HUES6 (cell line): ENCODE measurements around the gene PLPP7.
"Not testable (repeated sequence)": the region's sequence is repeated elsewhere in the genome, so short reads cannot be mapped to it uniquely, and the experiment has no call there.

Experiments used
- H3K27ac ChIP-seq: 2 replicates; pipeline ENCODE4 v1.7.0; 2013; ENCODE audit warnings: low read depth, mild to moderate bottlenecking, low read length, inconsistent platforms
- H3K27me3 ChIP-seq: 2 replicates; pipeline ENCODE4 v1.6.1; 2013; ENCODE audit warnings: low read length; ENCODE audit not compliant: control insufficient read depth, insufficient read depth
- H3K36me3 ChIP-seq: 2 replicates; pipeline ENCODE4 v1.6.1; 2013; ENCODE audit warnings: low read length; ENCODE audit not compliant: control insufficient read depth, insufficient read depth
- H3K4me1 ChIP-seq: 2 replicates; pipeline ENCODE4 v1.6.1; 2013; ENCODE audit warnings: low read length; ENCODE audit not compliant: control insufficient read depth, insufficient read depth
- H3K4me3 ChIP-seq: 2 replicates; pipeline ENCODE4 v1.5.1; 2013; ENCODE audit warnings: low read depth, low read length
- H3K9ac ChIP-seq: one replicate; pipeline ENCODE4 v1.6.1; 2013; ENCODE audit warnings: mild to moderate bottlenecking, low read length
- H3K9me3 ChIP-seq: 2 replicates; pipeline ENCODE4 v1.6.1; 2013; ENCODE audit warnings: low read depth, low read length; ENCODE audit not compliant: control insufficient read depth, insufficient read depth

PLPP7 gene

GRCh38 chr9:131320031-131320685 lies 30.6 kb downstream of the PLPP7 start:
- no peaks in the 10 kb centered on the region for H3K4me1 ChIP-seq
- no peaks in the 10 kb centered on the region for H3K27me3 ChIP-seq
- H3K36me3 ChIP-seq = no peaks in the 10 kb centered on the region
- no peak overlapping the region for H3K27ac ChIP-seq
- no peak overlapping the region for H3K9ac ChIP-seq
- no peaks in the 10 kb centered on the region for H3K9me3 ChIP-seq
- no peak overlapping the region for H3K4me3 ChIP-seq

- Histone ChIP-seq H3K4me3 (no peak overlapping the region), H3K9ac (no peak overlapping the region), H3K27me3 (no peaks in the 10 kb centered on the region), H3K36me3 (no peaks in the 10 kb centered on the region), H3K27ac (no peak overlapping the region), H3K4me1 (no peaks in the 10 kb centered on the region), H3K9me3 (no peaks in the 10 kb centered on the region)
Measured at GRCh38 chr9:131323629-131324028, 34.1 kb downstream of the PLPP7 start.

GRCh38 chr9:131324736-131325679 lies 35.5 kb downstream of the PLPP7 start:
- no peak overlapping the region for H3K4me3 ChIP-seq
- H3K9ac ChIP-seq = no peak overlapping the region

GRCh38 chr9:131329241-131329641 lies 39.7 kb downstream of the PLPP7 start:
- Histone ChIP-seq H3K36me3 (no peaks in the 10 kb centered on the region), H3K4me3 (no peak overlapping the region), H3K27ac (no peak overlapping the region), H3K9ac (no peak overlapping the region), H3K4me1 (peaks cover 21% of the 10 kb centered on the region), H3K9me3 (no peaks in the 10 kb centered on the region), H3K27me3 (no peaks in the 10 kb centered on the region)

More at GRCh38 chr9:131324736-131325679, 35.5 kb downstream of the PLPP7 start:
- Histone ChIP-seq H3K27ac (no peak overlapping the region), H3K9me3 (no peaks in the 10 kb centered on the region), H3K27me3 (no peaks in the 10 kb centered on the region), H3K4me1 (peaks cover 9% of the 10 kb centered on the region), H3K36me3 (no peaks in the 10 kb centered on the region)

GRCh38 chr9:131330814-131331600 lies 41.5 kb downstream of the PLPP7 start:
- 0 out of 2 replicates have a peak overlapping the region, but pooled peaks have one; percentile 2 for H3K4me3 ChIP-seq
- no peaks in the 10 kb centered on the region for H3K27me3 ChIP-seq
- peaks cover 24% of the 10 kb centered on the region for H3K4me1 ChIP-seq
- H3K9ac ChIP-seq = peak overlapping the region; percentile 25
- no peaks in the 10 kb centered on the region for H3K9me3 ChIP-seq
- no peaks in the 10 kb centered on the region for H3K36me3 ChIP-seq
- peak overlapping the region; percentile 41; the same call in 1 of the 2 replicates for H3K27ac ChIP-seq

GRCh38 chr9:131331996-131332395 lies 42.5 kb downstream of the PLPP7 start:
- not testable (repeated sequence) for H3K9me3 ChIP-seq, H3K27me3 ChIP-seq, H3K27ac ChIP-seq, H3K4me3 ChIP-seq, H3K36me3 ChIP-seq, H3K9ac ChIP-seq
- peaks cover 26% of the 10 kb centered on the region for H3K4me1 ChIP-seq

GRCh38 chr9:131333771-131334628 lies 44.5 kb downstream of the PLPP7 start:
- no peak overlapping the region for H3K9ac ChIP-seq
- no peaks in the 10 kb centered on the region for H3K36me3 ChIP-seq
- H3K4me1 ChIP-seq = peaks cover 26% of the 10 kb centered on the region
- no peaks in the 10 kb centered on the region for H3K27me3 ChIP-seq
- H3K4me3 ChIP-seq = no peak overlapping the region
- no peaks in the 10 kb centered on the region for H3K9me3 ChIP-seq
- H3K27ac ChIP-seq = no peak overlapping the region

GRCh38 chr9:131334629-131335367 lies 45.3 kb downstream of the PLPP7 start:
- no peaks in the 10 kb centered on the region for H3K9me3 ChIP-seq
- no peak overlapping the region for H3K4me3 ChIP-seq
- peak overlapping the region; percentile 4 for H3K9ac ChIP-seq
- no peaks in the 10 kb centered on the region for H3K36me3 ChIP-seq
- no peaks in the 10 kb centered on the region for H3K27me3 ChIP-seq
- no peak overlapping the region for H3K27ac ChIP-seq
- H3K4me1 ChIP-seq = peaks cover 18% of the 10 kb centered on the region

GRCh38 chr9:131335368-131335755 lies 45.8 kb downstream of the PLPP7 start:
- Histone ChIP-seq H3K4me1 (peaks cover 14% of the 10 kb centered on the region), H3K9ac (no peak overlapping the region), H3K4me3 (no peak overlapping the region), H3K9me3 (no peaks in the 10 kb centered on the region), H3K27me3 (no peaks in the 10 kb centered on the region), H3K27ac (no peak overlapping the region), H3K36me3 (no peaks in the 10 kb centered on the region)
